Myocyte (in vitro differentiated cells): ENCODE results near the gene SSRP1. TPM values are rescaled to one million over a fixed set of nuclear protein-coding genes. Genes with fewer than 3 reads are reported as not detected.
A peak's percentile ranks its signal among the peaks of the same experiment; 100 is the strongest.
"Not testable (repeated sequence)": the region's sequence is repeated elsewhere in the genome, so short reads cannot be mapped to it uniquely, and the experiment has no call there.

ENCODE experiments used
- DNase-seq: peaks from one replicate; pipeline ENCODE4 v3.0.0-alpha.2; 2012; ENCODE audit warnings: low read depth
- total RNA-seq: library from RNA; depleted of rRNA; stranded (reverse); fragments of >200 nt; gene quantifications from 2 replicates; pipeline ENCODE4 v1.2.3, GENCODE V29; 2014

Gene SSRP1
- total RNA-seq, 1 donor from 2014 or later = 90.8 TPM

GRCh38 chr11:57303280-57303989 lies 32.3 kb downstream of the SSRP1 start:
- DNase-seq = no peak

GRCh38 chr11:57302489-57302888 lies 33.2 kb downstream of the SSRP1 start:
- no peak for DNase-seq

DNA sequence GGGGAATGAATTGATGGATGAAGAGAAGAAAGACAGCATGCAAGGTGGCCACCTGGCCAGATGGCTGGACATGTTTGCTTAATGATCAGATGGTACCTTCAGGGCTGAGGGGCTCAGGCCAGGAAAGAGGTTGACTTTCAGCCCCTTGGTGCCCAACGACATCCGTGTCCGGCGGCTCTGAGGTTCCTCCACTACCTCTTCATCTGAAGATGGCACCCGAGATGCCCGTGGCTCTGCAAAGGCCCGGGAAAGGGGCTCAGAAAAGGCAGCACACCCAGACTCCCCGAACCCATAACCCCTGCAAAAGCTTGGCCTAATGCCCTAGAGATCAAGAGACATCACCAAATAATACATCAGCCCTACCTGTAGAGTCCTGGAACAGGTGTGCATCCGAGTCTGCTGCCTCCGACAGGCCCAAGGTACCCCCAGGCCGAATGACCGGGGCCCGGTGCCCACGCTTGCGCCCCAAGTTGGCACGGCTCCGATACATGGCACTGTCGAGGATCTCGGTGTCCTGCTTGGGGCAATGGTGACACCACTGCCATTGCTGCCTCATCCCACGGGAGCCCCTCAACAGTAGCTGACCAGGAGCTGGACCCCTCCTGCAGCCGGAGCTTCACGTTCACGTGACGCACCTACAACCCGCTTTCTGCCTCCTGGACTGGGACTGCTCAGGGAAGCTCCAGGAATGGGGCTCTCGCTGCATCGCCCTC lies 33.8 kb downstream of the SSRP1 start:
- DNase-seq = no peak

DNA sequence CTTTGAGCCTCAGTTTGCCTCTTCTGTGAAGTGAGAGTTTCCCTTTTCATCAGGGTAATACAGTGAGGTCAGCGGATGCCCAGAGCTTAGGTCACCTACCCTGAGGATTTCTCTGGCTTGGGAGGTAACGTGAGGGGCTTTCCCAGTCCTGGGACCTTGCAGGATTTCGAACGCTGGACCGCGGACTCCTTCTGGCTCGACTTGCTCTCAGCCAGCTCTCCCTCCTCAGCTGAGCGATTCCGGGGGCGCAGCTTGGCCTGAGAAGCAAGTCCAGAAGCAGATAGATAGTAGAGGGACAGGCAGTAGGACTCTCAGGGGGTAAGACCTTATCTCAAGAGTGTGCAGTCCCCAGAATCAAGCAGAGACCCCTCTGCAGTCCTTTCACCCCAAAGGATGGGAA lies 34.9 kb downstream of the SSRP1 start:
- no peak for DNase-seq

DNA sequence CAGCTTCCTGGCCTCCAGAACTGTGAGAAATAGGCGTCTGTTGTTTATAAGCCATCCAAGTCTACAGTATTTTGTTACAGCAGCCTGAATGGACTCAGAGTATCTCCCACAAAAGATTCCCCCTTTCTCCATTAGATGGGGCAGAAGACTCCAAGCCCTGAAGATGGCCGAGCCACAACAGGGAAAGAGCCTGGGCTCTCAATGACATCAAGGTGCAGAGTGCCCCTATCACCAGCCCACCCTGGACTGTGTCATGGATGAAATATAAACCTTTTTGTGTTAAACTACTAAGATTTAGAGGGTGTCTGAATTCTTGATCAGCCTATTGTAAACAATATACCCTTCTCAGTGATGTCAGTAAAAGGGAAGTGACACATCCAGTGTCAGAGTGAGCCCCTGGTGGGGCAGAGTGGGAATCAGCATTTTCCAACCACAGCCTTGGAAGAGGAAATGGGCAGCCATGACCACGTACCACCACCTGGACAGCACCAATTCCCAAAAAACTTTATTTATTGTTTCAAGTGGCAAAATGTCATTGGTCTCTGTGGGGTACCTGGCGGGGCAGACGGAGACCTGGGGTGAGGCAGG lies 36.4 kb downstream of the SSRP1 start:
- DNase-seq = no peak

DNA sequence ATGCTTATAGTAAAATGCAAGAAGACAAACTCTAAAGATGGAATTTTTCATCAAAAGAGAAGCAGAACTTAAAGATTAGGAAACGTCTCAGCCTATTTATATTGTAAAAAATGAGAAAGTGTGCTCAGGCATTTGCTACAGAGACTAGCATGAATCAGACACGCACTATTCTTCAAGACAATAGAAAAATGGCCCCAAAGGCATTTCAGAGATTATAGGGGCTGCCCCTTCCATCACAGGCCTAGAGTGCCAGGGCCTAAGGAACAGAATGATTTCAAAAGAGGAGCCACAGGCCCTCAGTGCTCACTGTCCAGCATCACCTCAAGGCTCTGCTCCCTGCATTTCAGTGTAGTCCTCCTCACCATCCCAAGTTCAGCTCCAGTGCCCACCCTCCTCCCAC lies 38.5 kb downstream of the SSRP1 start:
- DNase-seq = no peak

DNA sequence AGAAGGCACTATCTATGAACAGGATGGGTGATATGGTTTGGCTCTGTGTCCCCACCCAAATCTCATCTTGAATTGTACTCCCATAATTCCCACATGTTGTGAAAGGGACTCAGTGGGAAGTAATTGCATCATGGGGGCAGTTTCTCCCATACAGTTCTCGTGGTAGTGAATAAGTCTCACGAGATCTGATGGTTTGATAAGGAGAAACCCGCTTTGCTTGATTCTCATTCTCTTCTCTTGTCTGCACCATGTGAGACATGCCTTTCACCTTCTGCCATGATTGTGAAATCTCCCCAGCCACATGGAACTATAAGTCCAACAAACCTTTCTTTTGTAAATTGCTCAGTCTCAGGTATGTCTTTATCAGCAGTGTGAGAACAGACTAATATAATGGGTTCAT lies 39.5 kb downstream of the SSRP1 start:
- not testable (repeated sequence) for DNase-seq

DNA sequence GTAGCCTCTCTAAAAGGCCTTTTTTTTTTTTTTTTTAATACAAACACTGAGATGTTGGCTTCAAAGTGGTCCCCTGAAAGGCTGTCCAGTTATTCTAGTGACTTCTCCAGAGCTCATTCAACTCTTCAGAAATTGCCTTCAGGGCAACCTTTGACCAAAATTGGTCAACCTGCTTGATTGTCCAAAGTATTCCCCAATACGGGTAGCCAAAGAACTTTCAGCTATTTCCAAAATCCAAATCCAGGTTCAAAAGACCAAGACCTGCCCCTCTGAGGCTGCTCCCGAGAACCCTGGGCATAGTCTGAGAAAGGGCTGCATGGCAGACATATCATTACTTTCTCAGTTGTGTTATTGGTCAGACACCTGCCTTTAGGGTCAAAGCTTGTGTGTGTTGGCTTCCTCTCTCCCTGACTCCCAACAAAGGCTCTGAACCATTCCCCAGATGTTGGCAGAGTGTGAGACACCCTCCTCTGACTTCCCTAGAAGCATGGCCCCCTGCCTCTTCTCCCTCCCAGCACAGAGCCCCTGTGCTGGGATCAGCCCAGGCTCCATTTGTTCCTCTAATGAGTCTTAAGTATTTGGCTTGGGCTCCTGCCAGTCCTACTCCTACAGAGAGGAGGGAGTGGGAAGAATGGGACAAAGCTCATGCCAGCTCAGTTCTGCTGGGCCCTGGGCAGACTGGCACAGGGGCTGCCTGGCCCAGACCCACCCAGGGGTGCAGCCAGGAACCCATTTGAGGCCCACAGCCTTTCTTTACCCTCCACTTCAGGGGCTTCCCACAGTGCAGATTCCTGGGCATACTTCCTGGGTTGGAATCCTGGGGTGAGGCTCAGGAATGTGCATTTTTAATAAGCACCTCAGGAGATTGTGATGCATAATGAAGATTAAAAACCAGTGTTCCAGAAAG lies 41.2 kb downstream of the SSRP1 start:
- peak; percentile 89 for DNase-seq

DNA sequence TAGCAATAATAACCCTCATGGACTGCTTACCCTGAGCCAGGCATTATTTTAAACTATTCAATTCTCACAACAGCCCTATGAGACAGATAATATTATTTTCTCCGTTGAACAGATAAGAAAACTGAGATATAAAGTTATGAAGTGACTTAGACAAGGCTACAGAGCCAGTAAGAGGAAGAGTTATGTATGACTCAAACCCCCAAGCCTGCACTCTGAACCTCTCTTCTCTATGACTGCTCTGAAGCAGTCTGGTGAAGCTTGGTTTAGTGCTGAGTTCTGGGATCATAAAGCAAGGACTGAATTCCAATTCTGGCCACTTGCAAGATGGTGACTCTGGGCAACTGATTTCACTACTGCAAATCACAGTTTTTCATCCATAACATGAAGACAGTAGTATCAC lies 45.4 kb downstream of the SSRP1 start:
- peak; percentile 49 for DNase-seq

DNA sequence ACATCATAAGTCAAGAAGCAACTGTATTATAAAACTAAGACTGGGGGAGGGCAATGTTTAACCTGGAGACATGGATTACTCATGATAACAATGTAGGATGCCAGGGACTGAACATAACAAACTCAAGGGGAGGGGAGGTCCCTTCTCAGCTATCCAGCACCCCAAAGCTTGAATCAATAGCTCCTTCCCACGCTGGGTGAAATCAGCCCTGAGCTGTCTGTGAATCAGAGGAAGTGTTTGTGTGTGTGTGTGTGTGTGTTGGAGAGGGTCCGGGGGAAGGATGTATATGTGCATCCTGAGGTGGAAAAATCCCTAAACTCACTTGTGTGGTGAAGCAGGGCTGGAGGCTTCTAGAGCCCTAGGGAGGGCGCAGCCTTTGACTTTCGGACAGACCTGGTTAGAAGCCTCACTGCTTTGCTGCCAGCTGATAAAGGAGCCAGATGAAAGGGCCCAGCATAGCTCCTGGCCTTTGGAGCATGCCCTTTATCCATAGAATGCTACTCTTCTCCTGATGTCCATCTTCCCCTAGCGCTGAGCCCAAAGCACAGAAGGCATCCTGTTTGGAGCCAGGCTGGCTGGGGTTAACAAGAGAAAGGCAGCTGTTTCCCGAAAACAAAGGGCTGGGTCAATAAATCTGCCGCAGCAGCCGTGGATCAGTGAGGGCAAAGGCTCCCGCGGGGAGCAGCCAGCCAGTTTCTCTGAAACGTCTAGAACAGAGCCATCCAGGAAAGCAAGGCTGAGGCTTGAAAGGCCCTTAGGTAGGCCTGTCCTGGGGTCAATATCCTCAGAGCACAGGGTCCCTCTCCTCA lies 46.7 kb downstream of the SSRP1 start:
- DNase-seq = peak; percentile 71

DNA sequence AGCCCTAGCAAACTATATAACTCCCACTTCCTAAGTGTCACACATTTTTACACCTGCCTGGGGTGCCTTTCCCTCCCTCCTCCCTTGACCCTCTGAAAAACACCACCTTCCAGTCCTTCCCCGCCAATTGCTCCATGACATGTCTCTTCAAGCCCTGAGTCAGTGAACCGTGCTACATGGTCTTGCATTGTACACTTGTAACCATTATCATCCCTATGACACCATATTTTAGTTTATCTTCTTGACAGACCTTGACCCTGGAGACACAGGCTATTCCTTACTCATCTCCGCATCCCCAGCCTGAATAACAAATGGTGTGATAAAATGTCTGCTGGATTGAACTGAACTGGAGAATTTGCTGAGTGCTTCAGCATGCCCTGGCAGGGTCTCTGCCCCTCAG lies 47.8 kb downstream of the SSRP1 start:
- no peak for DNase-seq

DNA sequence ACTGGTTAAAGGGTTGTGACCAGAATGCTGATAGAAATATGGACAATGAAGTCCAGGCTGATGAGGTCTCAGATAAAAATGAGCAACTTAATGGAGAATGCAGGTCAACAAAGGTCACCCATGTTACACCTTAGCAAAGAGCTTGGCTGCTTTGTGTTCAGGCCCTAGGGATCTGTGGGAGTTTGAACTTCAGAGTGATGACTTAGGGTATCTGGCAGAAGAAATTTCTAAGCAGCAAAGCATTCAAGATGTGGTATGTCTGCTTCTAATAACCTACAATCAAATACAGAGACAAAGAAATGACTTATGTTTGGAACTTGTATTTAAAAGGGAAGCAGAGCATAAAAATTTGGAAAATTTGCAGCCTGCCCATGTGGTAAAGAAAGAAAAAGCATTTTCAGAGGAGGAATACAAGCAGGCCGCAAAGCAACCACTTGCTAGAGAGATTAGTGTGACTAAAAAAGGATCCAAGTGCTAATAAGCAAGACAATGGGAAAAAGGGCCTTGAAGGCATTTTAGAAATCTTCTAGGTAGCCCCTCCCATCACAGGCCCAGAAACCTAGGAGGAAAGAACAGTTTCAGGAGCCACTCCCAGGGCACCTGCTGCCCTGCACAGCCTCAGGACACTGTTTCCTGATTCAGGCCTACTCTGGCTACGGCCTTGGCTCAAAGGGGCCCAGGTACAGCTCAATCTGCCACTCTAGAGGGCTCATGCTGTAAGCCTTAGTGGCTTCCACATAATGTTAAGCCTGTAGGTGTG lies 52.3 kb downstream of the SSRP1 start:
- DNase-seq = no peak

- DNase-seq = not testable (repeated sequence)
Measured at GRCh38 chr11:57281546-57281945, 54.1 kb downstream of the SSRP1 start.

DNA sequence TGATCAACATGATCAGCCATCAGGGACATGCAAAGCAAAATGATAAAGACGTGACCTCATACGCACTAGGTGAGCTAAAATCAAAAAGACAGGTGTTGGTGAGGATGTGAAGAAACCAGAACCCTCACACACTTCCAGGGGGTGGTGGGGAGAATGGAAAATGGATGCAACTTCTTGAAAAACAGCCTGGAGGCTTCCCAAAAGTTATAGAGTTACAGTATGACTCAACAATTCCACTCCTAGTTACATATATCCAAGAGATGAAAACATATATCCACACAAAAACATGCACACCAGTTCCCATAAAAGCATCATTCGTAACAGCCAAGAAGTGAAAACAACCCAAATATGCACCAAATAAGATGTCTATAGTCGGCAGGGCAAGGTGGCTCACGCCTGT lies 56.6 kb downstream of the SSRP1 start:
- no peak for DNase-seq

DNA sequence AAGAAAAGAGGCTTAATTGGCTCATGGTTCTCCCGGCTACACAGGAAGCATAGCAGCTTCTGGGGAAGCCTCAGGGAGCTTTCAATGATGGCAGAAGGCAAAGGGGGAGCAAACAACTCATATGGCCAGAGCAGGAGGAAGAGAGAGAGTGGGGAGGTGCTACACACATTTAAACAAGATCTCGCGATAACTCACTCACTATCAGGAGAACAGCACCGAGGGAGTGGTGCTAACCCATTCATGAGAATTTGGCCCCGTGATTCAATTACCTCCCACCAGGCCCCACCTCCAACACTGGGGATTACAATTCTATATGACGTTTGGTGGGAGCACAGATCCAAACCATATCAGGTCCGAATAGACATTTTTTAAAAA lies 57.0 kb downstream of the SSRP1 start:
- no peak for DNase-seq

DNA sequence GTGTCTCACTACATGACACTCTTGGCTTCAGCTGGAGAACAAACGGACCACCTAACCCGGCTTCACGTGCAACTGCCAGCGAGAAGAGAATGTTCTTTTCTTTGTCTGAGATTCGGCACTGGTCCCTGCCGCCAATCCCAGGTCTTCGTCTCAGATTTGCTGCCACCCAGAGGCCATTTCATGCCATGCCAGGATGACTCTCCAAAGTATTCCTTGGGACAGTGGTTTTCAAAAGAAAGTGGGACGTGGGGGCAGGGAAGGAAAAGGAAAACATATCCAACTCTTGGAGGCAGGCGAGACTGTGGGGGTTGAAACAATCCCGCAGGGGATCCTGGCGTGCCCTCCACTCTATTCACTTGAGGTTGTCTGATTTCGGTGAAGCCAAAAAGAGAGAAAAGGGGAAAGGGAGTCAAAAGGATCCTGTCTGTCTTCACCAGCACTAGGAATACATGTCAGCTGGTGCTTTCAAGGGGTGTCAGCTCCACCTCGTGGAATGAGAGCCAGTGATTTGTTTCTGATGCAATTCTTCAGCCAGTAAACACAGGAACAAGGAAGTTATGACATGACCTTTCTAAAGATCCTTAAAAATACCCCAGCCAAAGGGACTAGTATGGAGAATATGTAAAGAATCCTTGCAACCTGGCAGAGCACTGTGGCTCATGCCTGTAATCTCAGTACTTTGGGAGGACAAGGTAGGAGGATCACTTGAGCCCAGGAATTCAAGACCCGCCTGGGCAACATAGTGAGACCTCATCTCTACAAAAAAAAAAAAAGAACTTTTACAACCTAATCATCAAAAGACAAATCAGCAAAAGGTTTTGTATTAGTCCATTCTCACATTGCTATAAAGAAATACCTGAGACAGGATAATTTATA lies 57.6 kb downstream of the SSRP1 start:
- peak; percentile 91 for DNase-seq

DNA sequence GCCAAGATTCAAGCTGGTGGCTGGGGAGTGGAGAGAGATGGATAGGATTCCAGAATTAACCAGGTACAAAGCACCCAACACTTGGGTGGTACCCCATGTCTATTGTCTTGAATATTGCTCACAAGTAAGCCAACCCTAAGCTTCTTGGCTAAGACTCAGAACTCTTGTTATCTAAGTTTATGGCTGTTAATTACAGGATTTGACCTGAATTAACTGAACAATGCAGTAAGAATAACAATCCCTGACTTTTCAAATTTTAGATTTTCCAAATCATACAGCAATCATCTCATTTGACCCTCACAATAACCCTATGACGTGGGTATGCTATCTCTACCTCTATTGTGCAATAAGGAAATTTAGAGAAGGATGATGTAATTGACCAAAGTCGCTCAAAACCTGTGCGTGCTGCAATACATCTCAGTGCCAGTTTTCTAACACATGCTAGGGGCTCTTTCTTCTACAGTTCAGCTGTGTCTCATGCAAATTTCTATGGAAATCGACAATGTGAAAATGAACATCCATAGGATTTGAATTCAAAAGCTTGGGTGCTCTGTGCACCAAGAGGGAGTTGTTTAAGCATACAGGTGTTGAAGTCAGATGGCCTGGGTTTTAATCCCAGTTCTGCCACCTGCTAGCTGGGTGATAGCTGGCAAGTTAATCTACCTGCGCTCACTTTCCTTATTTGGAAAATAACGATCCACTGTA lies 58.6 kb downstream of the SSRP1 start:
- DNase-seq = no peak
